Fibroblast of skin of right quadriceps (primary cell): ENCODE measurements around the gene ZBTB6.

Experiments
- DNase-seq: peaks from one replicate; pipeline ENCODE4 v3.0.0-alpha.2; 2013

The ZBTB6 gene

GRCh38 chr9:122912964-122913673, at the start of gene ZBTB6:
Gene ZBTB6 (minus strand): TSS chr9:122913323. CDS start chr9:122912072, 1,251 bp downstream.
- peak; percentile 86 for DNase-seq

- no peak for DNase-seq
Observed at GRCh38 chr9:122961139-122961538, 48.0 kb upstream of the ZBTB6 start.

- DNase-seq: no peak
Observed at GRCh38 chr9:122955961-122956360, 42.8 kb upstream of the ZBTB6 start.

- peak; percentile 31 for DNase-seq
Observed at GRCh38 chr9:122954253-122954691, 41.1 kb upstream of the ZBTB6 start.

GRCh38 chr9:122951056-122951455, 37.9 kb upstream of the ZBTB6 start:
- DNase-seq: no peak

DNA sequence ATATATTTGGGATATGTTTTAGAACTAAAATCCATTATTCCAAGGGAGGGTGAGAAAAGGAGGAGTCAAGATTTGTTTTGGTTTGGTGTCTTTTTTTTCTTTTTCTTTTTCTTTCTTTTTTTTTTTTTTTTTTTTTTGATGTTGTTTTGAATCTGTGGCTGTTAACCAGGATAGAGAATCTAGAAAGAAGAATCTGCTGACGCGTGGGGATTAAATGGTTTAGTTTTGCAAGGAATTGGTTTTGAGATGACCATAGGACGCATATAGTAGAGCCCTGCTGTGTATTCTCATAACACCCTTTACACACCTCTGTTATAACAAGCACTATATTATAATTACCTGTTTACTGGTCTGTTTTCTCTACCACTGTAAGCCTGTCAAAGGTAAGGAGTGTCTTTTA, 37.1 kb upstream of the ZBTB6 start:
- DNase-seq: no peak

GRCh38 chr9:122949696-122950095, 36.6 kb upstream of the ZBTB6 start:
- DNase-seq: no peak

DNA sequence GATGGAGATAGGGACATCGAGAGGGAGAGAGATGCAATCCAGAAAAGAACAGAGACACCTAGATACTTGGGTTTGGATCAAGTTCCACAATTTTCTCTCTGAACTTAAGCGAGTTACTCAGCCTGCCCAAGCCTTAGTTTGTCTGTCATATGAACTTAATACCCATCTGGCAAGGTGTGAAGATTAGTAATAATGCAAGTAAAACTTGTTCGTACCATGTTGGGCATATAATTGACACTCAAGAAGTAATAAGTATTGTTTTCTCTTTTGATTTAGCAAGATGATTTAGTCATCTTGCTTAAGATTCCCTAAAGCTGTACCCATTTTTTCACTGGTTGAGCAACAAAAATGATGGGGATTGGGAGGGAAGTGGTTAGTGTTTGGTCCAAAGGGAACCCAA, 35.2 kb upstream of the ZBTB6 start:
- no peak for DNase-seq

GRCh38 chr9:122946461-122947005, 33.4 kb upstream of the ZBTB6 start:
- no peak for DNase-seq

DNA sequence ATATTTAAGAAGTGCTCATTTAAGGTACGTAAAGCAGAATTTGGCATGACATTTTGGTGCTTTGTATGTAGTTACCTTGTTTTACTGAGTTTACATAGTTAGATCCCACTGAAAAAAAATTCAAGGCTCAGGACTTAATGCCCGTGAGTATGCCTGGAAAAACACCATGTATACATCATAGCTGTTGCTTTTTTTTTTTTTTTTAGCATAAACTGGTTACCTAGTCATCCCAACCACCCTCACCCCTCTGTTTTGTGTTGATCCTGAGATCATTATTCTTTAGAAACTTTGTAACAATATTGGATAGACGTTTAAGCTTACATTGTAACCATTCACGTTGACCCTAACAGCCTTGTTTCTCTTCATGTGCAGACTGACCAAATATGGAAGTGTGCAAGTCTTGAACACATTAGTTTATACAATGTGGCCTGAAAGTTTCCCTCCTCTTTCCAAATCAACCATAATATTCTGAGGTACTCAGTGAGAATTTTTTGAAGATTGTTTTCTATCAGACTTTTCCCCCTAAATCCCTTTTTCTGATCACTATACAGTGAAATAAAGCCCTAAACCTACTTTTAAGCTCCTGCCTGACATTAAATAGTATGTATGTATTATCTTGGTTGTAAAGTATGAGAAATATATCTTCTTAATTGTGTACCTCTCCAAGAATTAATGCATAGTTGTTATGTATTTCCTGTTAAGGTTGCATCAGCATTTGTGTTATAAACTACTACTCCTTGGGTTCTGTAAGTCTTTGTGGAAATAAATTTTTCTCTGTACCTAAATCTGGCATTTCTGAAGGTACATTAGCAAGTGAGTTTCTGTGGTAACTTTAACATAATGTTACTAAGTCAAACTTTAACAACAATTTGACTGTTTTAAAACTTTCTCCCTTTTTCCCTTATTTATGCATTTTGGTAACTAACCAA, 32.1 kb upstream of the ZBTB6 start:
- DNase-seq: peak; percentile 27

DNA sequence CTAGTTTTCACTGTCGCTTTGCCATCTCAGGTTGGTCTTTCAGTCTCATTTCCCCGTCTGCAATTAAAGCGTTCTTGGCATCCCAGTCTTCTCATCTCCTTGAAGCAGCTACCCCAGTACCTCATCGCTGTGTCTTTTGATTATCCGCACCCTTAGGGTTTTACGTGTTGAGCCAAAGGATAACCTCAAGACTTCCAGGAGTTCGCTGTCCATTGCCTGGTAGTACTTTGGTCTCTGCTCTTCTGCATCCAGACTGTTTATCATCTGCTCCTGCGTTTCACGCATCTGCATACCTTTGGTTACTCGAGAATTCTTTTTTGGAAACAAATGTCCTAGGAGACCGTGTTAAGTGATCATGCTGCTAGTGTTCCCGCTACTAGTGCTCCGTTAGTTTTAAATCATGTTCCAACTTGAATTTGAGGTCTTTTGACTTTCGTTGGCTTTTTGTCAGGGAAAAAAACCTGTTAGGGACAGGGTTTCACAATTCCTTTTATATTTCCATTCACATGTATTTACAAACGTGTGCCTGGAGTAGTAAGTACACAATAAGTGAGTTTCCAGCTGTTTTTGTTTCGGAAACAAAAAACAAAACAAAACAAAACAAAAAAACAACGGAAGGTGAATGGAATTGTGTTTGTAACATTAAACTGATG, 28.6 kb upstream of the ZBTB6 start:
- peak; percentile 48 for DNase-seq

DNA sequence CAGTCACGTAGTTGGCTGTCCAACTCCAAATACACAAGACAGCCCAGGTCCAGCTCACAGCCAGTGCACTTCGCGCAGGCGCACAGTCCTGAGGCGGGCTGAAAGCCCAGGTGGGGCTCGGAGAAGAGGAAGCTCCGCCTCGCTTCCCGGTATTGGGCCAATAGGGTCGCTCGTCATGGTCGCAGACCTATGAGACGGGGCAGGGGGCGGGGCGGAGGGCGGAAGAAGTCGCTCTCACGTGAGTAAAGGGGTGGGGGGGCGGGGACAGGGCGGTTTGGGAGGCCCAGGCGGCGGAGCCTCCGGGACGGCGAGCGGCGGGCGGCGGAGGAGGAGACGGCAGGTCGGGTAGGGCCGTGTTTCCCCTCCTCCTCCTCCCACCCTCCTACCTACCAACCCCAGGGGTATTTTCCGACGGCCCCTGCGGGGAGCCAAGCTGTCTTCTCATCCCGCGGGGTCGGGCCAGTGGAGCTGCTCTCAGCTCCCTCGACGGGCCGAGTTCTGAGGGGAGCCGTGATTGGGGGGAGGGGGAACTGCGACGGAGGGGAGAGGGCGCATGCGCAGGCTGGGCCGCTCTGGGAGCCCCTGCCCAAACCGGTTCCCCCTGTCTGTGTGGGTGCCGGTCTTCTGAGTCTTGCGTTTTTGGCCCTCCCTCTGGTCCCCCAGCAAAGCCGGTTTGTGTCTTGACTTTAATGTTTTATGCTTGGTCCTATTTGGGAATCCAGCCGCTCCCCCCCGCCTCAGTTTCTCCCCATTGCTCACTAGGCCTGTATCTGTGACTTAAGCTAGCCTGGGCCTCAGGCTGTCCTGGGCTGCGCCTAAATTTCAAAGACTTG, 27.8 kb upstream of the ZBTB6 start, which contains the start of gene RABGAP1:
Gene RABGAP1 (plus strand): TSS at position 272 of the 833 bp plus-strand sequence. CDS start 16,040 bp downstream, outside the sequence.
- DNase-seq: peak; percentile 98

GRCh38 chr9:122940454-122940748, 27.3 kb upstream of the ZBTB6 start:
- DNase-seq: no peak

DNA sequence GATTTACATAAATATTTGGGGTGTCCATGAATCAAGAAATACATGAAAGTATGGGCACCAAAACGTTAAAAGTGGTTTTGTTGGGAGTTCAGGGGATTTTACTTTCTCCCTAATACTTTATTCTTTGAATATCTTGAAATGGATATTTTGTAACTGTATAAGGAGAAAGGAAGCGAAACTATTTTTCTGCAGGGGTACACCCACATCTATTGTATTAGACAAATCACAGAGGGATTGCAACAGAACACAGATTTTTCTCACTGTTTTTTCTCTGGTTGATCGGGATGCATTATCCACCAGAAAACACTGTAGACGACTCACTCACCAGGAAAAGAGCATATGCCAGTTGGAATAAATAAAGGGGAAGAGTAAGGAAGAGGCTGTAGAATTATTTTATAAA, 26.5 kb upstream of the ZBTB6 start:
- DNase-seq: no peak

GRCh38 chr9:122936883-122937282, 23.8 kb upstream of the ZBTB6 start:
- DNase-seq: no peak

DNA sequence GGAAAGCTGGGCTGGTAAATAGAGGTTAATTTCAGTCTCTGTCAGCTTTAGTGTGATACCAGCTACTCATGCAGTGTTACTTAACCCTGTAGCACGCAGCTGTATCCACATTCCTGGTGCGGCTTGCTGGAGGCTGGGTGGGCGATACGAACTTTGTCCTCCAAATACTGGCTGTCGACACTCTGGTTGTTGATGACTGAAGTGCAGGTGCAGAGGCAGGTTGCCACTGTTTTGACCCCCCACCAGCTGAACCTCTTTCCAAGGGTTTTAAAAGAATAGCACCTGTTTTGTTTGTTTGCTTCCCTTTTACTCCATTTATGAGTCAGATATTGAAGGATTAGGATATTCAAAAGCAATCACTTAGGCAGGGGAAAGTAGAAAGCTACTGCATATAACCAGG, 23.3 kb upstream of the ZBTB6 start:
- no peak for DNase-seq

- DNase-seq: peak; percentile 92
Observed at GRCh38 chr9:122931226-122932121, 18.4 kb upstream of the ZBTB6 start, which contains the start of gene ZBTB26. Gene ZBTB26 (minus strand): TSS chr9:122931512. CDS start chr9:122919934, 11,578 bp downstream.

DNA sequence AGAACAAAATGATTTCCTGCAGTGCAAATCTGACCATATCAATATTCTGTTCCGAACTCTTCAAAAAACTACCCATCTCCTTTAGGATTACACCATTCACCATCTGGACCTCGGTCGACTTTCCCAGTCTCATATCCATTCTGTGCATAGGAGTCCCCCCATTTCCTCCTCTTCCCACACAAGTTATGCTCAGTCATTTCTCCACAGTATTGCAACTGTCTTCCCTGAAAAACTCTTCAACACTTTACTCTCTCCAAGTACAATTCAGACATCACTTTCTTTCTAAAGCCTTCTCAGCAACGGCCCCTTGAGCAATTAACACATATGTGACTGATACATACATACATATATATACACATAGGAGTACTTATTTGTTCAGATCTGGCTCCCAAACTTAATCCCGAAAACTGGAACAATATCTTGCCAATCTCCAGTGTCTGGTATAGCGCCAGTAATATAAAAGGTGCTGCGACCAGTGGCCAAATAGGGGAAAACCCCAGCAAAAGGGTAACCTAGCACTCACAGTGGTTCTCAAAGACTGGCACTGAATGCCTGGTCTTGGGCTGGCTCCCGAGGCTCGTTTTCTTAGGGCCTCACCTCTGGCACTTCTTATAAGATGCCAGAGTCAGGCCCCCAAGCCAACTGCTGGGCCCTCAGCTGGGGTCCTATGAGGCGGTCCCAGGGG, 17.6 kb upstream of the ZBTB6 start:
- no peak for DNase-seq

DNA sequence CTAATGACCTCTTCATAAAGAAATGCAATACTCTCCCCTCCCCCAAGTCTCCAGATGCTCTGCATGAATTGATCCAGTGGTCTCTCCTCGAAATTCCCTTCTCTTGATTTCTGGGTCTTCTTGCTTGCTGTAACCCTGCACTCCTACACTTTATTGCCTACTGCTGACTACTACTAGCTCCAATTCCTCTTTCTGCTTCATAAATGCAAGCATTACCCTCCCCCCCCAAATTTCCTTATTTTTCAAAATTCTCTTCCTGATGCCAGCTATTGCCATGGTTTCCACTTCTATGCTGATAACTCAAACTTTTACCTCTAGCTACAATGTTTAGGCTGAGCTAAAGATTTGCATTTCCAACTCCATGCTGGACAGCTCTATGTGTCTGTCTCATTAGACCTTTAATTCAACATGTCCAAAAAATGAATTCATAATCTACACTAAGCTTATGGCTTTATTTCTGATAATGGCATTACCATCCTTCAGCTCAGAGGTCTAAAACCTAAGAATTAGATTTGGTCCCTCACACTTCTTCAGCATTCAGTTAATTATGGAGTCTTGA, 16.8 kb upstream of the ZBTB6 start:
- no peak for DNase-seq

GRCh38 chr9:122923947-122924346, 10.8 kb upstream of the ZBTB6 start:
- DNase-seq: no peak
